Measurements from ENCODE around the gene MPZ.
A peak's percentile ranks its signal among the peaks of the same experiment; 100 is the strongest.
"Not testable (repeated sequence)": the region's sequence is repeated elsewhere in the genome, so short reads cannot be mapped to it uniquely, and the experiment has no call there.

Gene MPZ

DNA sequence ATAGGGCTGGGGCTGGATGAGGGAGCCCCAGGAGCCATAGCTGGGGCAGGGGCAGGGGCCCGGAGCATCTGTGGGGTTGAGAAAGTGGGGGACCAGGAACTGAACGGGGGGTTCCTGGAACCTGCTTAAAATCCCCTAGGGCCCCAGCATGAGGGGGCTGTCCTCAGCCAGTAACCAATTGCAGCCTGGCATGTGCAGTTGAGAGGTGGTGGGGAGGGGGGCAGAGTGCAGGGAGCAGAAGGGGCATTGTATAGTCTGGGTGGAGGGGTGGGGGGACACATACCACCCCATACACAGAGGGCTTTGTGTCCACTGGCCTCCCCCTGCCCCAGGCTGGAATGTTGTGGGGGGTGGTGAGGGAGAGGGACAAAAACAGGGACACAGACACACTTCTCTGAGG is at the start of gene MPZ:
Gene MPZ, minus strand, starts transcription at position 101 of the 400 bp plus-strand sequence. Its CDS starts 63 bp downstream, at position 38.
- no peak for DNase-seq (ENCODE audit: low spot score)

DNA sequence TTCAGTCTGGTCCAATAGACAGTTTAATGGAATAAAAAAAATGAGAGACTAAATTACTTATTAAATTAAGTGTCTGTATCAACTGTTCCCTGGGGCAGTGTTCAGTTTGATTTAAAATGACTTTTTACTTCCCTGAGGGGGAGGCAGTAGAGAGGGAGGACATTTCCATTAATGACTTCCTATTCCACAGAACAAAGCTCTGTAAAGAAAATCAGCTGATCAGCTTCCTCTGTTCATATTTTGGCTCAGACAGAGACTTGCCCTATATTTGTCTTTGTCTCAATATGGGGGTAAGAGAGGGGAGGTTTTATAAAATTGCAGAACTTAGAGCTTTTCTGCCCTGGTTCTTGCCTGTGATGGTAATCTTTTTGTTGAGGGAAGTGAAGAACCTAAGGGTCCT is 49.5 kb upstream of the MPZ start:
- DNase-seq (ENCODE audit: low spot score): no peak

DNA sequence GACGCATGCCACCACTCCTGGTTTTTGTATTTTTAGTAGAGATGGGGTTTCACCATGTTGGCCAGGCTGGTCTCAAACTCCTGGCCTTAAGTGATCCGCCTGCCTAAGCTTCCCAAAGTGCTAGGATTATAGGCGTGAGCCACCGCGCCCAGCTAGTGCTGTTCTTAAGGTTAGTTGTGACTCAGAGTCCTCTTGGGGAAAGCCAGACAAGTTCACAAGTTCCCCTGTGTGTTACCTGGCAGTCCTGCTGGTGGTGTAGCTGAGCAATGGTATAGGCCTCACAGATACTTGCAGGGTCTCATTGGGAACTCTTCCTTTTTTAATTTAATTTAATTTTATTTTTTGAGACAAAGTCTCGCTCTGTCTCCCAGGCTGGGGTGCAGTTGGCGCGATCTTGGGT is 47.3 kb upstream of the MPZ start:
- DNase-seq (ENCODE audit: low spot score): no peak

DNA sequence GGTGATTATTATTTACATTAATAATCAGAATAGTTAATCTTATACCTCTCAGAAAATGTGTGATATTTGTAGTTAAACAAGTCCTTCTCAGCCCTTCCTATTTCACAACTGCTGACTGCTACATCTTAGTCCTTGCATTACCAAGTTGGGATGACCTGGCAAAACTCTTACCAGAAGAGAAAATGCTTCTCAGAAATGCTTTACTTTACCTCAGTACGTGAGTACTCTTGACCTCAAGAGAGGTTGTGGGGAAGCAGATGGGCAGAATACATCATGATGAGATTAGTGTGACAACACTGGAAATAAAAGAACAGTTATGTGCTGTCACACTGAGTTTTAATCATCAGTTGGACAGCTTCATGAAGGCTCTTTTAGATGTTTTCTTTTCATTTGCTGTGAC is 41.7 kb upstream of the MPZ start:
- DNase-seq (ENCODE audit: low spot score): no peak

DNA sequence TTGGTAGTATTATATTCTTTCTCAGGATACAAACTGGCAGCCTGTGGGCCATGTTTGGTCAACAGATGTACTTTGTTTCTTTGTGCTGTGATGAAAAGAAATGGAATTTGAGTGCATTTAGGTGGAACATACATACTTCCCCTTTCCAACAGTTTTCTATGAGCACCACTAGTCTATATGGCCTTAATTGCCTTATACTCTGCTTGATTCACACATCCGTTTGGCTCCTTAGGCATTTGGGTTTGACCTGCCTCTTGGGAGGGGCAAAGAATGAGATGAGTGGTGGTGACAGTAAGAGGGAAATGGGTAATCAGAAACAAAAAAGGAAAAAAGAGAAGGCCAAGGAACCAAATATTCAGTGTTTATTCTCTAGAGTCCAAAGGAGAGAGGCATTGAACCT is 40.9 kb upstream of the MPZ start:
- DNase-seq (ENCODE audit: low spot score): no peak

DNA sequence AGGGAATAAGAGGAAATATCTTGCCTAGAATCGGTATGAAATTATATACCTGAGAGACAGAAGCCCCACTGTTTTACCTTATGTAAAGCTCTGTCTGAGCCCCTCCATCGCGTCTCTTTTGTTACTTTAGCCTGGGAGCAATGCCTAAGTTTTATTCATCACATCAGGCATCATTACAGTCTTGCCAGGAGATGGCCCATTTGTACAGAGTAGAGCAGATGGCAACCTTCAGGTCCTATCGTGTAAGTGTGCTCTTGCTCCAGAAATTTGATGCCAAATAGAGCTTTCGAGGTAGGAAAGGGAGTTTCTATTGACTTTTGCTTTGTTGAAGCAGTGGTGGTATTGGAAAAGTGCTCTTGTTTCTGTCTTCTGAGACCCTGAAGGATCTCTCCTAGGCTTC is 33.1 kb upstream of the MPZ start:
- DNase-seq (ENCODE audit: low spot score): no peak

DNA sequence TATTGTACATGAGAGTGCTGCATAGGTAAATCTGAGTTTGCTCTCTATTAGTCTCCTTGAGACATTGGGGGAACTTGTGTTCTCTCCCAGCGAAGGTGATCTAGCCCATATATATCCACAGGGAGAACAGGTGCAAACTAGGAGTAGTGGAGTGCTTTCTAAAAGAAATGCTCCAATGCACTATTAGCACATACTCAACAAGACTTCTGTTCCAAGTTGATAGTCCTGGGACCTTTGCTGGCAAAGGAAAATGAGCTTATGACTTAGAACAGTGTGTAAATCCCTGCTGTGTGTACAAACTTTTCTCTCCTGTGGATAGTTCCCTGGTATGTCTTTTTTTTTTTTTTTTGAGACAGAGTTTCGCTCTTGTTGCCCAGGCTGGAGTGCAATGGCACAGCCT is 32.4 kb upstream of the MPZ start:
- no peak for DNase-seq (ENCODE audit: low spot score)

DNA sequence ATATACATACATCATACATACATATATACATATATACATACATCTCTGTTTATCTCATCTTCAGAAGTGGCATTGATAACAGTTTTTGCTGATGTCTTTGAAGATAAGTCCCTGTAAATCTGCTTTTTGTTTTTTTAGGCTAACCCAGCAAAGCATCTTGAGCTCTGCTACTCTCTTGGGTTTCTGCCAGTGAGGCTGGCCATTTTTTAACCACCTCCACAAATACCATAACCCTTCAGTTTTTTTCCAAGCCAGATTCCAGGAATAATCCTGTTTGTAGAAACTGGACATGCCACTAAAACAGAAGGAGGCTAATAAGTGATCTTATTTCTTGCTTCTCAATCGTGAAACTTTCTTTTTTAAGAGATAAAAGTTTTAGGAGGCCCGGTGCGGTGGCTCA is 26.0 kb upstream of the MPZ start:
- DNase-seq (ENCODE audit: low spot score): no peak

DNA sequence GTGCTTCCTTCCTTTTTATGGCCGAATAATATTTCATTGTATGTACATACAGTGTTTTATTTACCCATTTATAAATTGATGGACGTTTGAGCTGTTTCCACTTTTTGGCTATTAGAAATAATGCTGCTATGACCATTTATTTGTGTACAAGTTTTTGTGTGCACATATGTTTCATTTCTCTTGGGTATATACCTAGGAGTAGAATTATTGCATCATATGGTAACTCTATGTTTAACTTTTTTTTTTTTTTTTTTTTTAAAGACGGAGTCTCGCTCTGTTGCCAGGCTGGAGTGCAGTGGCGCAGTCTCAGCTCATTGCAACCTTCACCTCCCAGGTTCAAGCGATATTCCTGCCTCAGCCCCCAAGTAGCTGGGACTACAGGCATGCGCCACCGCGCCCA is 23.4 kb upstream of the MPZ start:
- no peak for DNase-seq (ENCODE audit: low spot score)

DNA sequence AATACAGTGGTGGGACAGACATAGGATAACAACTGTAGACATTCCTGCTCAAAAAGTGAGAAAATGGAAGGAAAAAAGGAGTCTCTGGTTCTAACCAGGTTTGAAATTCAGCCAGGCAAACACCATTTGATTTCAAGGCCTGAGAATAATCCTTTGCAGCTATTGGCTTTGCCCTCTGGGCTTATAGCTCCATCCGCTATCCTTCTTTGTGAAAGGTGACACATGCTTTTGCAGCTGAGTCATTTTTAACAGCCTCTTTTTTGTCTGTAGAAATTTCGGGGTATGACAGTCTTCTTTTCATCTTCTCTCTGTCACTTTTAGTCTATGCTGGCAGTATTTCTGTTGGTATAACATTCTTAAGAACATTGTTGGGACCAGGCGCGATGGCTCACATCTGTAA is 20.6 kb upstream of the MPZ start:
- no peak for DNase-seq (ENCODE audit: low spot score)

DNA sequence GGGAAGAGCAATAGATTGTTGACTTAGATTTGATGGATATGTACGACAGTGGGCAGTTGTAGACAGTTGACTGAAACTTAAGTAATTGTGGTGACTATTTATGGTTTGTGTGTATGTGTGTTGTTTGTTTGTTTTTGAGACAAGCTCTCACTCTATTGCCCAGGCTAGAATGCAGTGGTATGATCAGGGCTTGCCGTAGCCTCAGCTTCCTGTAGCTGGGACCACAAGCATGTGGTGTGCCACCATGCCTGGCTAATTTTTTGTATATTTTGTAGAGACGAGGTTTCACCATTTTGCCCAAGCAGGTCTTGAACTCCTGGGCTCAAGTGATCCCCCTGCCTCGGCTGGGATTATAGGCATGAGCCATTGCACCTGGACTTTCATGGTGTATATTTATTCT is 14.3 kb upstream of the MPZ start:
- DNase-seq (ENCODE audit: low spot score): peak; percentile 4

DNA sequence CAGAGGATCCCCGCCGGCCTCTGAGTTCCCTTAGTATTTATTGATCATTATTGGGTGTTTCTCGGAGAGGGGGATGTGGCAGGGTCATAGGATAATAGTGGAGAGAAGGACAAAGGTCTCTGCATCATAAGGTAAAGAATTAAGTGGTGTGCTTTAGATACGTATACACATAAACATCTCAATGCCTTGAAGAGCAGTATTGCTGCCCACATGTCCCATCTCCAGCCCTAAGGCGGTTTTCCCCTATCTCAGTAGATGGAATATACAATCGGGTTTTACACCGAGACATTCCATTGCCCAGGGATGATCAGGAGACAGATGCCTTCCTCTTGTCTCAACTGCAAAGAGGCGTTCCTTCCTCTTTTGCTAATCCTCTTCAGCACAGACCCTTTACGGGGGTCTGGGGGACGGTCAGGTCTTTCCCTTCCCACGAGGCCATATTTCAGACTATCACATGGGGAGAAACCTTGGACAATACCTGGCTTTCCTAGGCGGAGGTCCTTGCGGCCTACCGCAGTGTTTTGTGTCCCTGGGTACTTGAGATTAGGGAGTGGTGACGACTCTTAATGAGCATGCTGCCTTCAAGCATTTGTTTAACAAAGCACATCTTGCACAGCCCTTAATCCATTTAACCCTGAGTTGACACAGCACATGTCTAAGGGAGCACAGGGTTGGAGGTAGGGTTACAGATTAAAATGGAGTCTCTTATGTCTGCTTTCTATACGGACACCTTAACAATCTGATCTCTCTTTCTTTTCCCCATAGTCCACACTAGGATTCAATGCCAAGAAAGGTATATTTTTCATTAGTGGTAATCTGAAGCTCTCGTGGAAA is 6.3 kb upstream of the MPZ start:
- not testable (repeated sequence) for DNase-seq (ENCODE audit: low spot score)

DNA sequence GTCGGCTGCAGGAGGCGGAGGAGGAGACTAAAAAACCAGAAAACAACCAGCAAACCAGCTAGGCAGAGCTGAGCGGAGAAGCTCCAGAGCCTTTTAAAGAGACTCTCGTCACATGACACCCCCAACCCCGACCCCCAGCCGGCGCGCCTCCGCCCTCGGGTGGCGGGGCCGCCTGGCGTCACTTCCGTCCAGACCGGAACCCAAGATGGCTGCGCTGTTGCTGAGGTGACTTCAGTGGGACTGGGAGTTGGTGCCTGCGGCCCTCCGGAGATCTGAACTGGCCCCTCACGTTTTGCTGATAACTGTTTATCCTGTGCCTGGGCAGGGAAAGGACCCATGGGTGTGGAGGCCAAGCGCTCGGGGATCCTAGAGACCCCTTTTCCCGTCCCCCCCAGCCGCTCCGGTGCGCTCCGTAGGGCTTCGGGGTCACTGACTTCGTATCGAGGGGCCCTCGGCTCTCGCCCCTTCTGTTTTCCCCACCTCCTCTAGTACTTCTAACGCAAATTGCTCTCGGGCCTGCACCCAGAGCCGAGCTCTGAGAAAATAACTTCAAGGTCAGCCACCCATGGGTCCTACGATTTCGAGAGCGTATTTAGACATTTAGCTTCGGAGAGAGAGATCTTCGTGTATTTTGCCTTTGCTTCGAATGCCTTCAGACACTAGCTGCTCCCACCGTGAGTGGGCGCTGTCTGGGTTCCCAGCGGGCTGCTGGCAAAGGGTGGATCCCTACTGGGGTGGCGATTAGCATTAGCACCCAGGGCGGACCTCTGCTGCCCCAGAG is 4.6 kb upstream of the MPZ start, which contains the start of gene SDHC:
Gene SDHC, plus strand, starts transcription at position 181 of the 781 bp plus-strand sequence. Its CDS starts 25 bp downstream, at position 206.
- peak; percentile 88 for DNase-seq (ENCODE audit: low spot score)

DNA sequence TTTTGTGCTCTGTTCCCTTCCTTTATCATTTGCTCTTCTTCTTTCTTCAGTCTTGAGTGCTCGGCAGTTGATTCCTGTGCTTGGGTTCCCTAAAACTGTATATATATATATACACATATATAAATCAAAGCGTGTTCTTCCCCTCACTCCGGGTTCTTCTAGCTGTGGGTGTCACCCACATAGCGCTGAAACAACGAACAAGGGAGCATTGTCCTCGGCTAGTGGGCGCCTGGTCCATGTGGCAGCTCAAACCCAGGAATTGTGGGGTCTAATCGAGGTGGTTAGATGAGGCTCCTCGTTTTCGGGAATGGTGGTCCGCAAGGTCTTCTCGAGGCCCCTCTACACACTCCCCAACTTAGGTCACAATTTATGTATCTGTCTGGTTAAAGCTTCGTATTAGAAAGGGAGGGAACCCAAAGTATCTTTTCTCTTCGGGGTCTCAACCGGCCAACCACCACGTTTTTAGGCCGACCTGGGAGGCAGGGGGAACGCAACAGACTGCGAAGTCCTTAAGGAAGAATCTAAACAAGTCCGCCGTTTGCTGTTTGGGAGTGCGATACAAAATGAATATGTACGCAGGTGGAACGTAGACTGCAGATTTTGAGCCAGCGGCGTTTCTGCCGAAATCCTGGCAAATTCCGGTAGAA is 3.9 kb upstream of the MPZ start:
- DNase-seq (ENCODE audit: low spot score): no peak

DNA sequence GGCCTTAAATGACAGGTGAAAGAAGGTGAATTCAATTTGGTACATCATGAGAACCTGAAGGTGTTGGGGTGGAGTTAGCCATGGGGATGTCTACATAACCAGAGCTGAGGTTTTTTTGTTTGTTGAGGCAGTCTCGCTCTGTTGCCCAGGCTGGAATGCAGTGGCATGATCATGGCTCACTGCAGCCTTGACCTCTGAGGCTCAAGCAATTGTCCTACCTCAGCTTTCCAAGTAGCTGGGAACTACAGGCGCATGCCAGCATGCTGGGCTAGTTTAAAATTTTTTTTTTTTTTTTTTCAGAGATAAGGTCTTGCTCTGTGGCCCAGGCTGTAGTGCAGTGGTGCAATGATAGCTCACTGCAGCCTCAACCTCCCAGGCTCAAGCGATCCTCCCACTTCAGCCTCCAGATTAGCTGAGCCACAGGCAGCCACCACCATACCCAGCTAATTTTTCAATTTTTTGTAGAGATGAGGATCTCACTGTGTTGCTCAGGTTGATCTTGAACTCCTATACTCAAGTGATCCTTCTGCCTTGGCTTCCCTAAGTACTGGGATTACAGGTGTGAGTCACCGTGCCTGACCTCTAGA is 1.9 kb upstream of the MPZ start:
- no peak for DNase-seq (ENCODE audit: low spot score)

DNA sequence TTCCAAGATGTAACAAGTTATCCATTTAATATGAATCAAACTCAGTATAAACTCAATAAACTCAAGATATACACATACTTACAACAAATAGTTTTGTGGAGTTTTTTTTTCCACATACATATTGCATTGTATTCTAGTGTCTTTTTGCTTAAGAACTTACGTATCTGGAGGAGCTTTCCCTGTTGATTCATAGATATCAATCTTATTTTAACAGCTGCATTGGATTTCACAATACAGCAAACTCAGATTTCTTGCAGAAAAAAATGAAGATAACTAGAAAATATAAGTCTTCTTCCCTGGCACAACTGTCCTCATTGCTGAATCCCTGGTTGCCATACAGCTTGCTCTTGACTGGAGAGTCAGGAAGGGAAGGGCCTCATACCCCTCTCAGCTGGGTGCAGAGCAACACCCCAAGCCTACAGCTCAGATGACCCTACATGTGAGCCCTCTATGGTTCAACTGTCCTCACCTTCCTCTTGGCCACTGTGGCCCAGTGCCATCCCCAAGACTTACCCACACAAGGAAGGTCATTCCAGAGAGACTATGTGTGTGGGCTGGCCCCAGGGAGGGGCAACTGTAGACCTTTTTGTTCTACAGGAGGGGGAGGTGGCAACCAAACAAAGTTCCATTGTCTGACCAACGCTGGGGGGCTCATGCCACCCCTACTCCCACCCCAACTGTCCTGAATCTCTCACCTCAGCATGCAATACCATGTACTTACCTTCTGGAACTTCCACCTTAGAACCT is 1.7 kb downstream of the MPZ start:
- DNase-seq (ENCODE audit: low spot score): no peak

DNA sequence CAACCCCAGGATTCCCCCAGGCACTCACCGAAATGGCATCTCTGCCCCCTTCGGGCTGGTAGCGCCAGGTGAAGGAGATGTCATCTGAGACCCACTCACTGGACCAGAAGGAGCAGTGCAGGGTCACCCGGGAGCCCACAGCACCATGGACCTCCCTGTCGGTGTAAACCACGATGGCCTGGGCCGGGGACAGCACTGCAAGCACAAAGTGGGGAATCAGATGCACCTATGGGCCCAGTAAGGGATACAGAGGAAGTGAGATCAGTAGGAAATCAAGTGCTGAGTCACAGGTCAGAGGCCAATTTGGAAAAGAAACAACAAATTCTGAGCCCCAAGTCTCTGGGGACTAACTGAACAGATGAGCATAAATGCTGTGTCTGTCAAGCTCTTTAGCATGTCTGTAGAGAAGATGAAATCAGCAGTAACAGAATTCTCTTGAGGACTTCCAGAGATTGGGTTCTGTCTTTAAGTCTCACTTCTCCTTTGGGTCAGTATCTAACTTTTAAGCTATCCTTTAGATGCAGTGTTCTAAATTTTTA is 2.5 kb downstream of the MPZ start:
- peak; percentile 16 for DNase-seq (ENCODE audit: low spot score)

DNA sequence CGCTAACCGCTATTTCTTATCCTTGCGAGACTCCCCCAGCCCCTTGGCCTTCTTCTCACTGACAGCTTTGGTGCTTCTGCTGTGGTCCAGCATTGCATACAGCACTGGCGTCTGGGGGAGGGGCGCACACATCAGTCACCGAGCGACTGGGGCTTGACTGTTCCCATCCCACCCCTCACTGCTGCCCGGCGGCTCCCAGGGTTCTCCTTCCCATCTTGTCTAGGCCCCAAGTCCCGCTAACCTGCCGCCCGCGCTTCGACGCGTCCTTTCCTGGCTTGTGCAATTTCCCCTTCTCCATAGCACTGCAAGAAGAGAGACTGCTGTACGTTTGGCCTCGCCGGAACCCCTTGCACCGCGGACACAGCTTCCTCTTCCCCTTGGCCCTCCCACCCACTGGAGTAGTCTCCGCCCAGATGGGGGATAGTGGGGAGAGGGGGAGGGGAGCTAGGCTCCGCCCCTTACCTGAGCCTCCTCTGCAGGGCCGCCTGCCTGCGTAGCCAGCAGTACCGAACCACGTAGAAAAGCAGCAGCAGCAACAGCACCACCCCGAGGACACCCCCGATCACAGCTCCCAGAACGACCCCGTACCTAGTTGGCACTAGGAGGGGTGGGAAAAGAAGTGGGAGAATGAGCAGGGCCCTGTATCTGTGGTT is 3.8 kb downstream of the MPZ start:
- DNase-seq (ENCODE audit: low spot score): peak; percentile 93

DNA sequence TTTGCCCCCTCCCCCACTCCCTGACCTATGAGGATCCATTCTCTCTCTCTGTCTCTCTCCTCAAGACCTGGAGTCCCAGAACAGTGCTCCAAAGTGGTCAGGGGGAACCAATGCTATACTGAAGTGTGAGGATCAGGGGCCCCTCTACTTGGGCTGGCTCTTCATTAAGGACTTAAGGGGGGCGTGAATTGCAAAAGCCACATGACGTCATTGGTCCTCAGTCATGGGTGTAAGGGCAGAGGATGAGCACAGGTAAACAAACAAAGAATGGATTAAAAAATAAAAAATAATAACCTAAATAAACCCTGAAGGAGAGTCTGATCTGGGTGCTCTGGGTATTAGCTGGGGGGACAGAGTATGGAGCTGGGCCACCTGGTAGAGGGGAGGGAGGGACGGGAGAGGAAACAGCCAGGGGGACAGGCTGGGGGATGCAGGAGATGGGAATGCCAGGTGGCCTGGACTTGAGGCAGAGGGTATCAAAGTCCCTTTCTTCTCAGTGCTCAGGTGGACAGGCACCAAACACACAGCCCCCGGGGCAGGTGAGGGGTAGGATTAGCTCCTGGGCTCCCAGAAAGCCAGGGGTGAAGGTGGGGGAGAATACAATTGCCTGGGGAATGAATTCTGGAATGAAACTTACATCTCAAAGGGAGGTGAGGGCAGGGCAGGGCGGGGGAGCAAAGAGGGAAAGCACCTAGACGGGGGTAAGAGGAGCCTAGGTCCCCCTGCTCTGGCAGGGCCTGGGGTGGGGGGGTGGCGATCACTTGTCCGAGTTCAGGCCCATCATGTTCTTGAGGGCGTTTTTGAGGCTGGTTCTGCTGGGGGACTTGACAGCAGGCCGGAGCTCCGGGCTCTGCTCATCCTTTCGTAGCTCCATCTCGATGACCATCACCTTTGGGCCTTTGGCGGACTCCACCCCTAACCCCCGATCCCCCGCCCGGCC is 4.6 kb downstream of the MPZ start:
- no peak for DNase-seq (ENCODE audit: low spot score)

DNA sequence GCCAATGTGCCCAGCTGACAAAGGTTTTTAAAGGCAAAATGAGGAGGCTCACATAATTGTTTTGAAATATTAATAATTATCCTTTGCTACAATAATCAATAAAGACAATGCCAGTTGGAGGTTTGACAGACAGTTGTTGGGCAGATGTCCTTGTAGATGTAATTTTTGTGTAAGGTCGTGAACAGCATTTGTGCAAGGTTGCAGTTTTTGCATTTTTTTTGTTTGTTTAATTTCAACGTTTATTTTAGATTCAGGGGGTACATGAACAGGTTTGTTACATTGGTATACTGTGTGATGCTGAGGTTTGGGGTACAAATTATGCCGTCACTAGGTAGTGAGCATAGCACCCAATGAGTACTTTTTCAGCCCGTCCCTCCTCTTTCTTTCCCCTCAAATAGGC is 9.3 kb downstream of the MPZ start:
- no peak for DNase-seq (ENCODE audit: low spot score)
